Activated CD4-positive, alpha-beta T cell treated with anti-CD3 and anti-CD28 coated beads for 48 hours (primary cell): ENCODE data around the gene SARS1.

Experiments
- DNase-seq: peaks from one replicate; pipeline ENCODE4 v3.0.0-alpha.2; 2020

The SARS1 gene

DNA sequence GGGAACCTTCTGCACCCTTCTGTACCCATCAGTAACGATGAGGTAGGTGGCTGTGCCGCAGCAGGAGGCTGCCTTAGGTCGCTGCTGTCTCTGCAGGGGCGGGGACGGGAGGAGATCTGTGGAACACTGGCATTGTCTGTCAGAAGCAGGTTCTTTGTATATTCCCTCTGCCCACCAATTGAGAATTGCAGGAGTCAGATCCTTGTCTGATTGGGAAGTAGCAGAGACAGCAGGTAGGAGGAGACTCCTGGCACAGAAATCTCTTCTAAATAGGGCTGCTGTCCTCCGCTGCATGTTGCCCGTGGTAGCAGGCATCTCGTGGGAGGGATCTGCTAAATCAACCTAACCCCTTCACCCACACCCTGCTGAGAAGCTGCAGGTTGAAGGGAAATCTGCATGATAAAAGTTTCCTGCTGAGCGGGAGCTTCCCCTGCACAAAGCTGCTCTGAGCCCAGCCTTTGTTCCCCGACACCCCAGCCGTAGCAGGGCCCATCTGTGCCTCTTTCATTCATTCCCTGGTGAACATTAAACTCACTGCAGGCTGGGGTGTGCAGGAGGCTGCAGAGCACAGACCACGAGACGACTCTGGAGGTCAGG is 15.9 kb downstream of the SARS1 start:
- DNase-seq, result no peak

DNA sequence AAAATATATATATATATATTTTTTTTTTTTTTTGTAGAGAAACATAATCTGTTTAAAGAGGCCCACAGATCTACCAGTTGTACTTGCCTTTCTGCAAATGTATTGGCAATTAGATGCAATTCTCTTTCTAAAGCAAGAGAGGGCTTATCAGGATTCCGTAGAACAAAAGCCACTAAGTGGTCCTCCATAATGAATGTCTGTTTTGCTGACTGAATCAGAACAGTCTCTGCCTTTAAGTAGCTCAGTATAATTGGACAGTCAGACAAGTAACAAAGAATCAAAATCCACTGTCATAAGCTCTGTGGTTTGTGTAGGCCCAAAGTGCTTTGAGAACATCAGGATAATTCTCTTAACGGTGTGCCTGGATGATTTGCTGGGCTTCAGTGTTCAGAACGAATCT is 17.3 kb downstream of the SARS1 start:
- DNase-seq, result no peak

DNA sequence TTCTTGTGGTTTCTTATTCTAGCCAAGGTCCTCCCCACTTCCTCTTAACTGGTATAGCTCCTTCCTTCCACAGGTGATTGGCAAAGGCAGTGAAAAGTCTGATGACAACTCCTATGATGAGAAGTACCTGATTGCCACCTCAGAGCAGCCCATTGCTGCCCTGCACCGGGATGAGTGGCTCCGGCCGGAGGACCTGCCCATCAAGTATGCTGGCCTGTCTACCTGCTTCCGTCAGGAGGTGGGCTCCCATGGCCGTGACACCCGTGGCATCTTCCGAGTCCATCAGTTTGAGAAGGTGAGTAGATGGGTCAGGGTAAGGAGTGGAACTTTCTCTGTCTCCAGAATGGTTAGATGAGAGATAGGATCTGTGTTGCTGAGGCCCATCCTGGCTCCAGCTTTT is 21.4 kb downstream of the SARS1 start:
- DNase-seq, result no peak

DNA sequence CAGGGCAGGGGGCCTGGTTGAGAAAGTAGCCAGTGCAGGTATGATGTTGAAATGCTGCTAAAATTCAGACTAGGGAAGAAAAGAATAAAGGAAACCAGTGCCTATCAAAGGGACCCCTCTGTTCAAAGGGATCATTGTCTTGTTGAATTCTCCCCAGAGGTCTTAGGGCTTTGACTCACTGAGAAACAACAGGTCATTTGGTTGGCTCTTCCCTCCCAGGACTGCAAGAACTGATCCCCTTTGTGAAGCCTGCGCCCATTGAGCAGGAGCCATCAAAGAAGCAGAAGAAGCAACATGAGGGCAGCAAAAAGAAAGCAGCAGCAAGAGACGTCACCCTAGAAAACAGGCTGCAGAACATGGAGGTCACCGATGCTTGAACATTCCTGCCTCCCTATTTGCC is 23.8 kb downstream of the SARS1 start:
- DNase-seq, result no peak

DNA sequence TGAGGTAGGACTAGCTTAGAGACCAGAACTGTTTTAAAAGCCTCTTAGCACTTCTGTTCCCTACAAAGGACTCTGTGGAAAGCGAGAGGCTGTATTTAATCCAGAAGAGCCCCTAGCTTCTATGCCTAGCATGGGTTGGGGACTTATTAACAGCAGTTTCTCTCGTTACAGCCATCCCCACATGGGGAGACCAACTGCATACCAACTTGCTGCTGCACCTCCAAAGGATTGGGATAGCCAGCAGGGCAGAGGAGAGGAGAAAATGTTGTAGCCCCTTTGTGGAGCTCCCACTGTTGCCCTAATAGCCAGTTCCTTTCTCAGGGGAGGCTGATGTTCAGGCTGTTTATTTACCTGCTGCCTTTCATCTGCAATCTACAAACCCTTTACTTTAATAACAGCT is 24.7 kb downstream of the SARS1 start:
- no peak for DNase-seq

DNA sequence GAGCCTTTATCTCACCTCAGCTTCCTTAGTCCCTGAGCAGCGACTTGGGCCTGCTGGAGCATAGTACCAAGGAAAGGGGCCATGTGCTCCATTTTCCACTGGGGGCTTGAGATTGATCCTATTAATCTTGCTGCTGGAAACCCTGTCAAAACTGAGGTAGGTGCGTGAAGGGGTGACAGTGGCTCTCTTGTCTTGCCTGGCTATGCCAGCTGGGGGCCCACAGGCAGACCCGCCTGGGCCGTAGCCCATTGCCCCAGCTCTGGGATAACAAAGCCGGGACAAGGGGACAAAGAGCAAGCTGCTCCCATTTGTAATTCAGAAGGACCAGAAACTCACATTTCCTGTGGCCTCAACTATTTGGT is 25.3 kb downstream of the SARS1 start:
- no peak for DNase-seq

DNA sequence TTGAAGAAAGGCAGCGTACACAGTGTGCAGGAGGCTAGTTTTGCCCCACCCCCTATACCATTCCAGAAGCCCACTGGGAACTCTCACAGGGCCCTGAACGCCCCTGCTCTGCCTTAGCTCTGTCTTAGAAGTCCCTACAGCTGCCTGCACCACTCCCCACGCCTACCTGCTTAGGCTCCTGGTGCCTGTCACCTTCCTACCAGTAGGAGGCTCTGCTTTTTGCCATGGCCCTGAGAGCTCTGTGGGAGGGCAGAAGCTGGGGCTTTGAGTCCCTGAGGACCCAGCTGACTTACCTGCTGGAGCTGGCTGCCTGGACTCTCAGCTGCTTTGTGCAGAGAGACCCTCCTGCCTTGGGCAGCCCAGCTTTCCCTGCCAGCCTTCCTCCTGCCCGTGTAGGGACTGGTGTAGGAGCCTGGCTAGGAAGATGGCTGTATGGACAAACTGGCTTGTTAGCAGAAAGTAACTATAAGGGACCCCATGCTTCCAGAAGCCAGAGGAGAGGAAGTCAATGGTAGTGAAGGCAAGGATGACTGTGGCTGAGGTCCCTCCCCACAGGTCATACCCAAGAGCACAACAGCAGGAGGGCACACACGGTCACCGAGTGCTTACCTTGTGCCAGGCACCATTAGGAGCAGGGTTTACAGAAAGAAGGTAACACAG is 25.8 kb downstream of the SARS1 start:
- DNase-seq, result peak; percentile 55

DNA sequence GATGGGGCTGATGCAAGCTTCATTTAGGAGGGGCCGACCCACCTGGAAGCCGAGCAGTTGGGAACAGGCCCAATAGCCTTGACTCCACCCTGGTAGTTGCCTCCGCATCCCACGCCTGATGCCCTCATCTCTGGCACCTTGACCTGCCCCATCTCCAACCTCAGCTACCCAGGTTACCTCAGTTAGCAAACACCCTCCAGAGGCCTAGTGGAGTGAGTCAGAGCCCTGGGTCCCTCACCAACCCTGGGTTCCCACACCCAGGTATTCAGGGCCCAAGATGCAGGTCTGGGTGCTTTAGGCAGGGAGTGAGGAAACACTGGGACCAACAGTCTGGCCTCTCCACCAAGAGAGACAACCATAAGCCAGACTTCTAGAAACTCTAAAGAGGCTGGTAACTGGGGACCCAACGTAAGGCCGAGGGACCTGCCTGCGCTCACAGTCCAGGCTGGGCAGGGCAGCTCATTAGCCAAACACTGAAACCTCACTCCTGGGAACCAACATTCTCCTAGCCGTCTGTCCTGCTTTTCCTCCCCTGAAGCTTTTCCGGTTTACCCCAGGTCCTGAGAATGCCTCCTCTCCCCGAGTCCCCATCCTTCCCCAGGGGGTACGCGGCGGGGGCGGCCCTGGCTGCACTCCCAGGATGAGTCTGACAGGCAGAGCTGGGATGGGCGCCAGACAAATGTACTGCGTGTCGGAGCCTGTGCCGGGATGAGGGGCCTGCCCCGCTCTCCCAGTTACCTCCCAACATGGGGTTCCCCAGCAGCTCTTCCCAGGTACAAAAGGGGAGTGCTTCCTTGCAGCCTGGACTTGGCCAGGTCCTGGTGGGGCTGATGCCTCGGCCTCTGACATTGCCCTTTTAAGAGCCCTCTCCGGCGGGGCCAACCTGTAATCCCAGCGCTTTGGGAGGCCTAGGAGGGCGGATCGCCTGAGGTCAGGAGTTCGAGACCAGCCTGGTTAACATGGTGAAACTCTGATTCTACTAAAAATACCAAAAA is 26.7 kb downstream of the SARS1 start:
- DNase-seq, result peak; percentile 40

DNA sequence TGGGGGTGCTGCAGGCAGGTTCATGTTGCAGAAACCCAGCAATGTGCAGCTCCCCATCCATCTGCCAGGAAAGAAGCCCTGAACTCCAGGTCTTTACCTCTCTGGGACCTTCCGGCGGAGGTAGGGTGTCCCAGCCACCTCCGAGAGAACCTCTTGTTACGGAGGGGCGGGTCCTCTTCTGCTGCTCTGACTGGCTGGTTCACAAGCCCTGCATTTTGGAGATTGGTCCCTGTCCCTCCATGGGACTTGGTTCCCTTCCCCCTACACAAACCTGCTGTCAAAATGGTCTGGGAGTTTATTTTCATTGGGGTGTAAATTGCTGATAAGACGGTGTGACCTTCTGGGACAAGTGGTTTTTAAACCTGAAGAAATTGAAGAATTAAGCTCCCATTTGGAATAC is 27.6 kb downstream of the SARS1 start:
- no peak for DNase-seq

DNA sequence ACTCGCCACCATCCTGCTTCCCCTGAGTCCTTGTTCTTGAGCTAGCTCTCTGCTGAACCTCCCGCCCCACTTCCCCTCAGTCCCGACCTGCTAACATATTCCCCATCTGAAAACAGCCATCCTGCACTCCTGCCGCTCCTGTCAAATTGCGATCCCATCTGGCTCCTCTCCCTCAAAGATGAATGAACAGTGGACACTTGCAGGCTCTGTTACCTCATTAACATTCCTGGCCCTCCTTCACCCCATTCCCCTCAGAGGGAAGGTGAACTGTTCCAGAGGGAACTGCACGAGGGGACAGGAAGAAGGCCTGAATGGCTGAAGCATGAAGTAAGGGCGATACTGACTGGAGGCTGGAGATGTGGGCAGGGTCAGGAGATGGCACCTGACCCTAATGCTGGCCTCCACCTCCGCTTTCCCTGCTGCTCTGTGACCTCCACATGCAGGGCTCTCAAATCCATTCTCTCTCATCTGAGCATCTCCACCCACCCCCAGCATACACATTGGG is 28.2 kb downstream of the SARS1 start:
- DNase-seq, result no peak

DNA sequence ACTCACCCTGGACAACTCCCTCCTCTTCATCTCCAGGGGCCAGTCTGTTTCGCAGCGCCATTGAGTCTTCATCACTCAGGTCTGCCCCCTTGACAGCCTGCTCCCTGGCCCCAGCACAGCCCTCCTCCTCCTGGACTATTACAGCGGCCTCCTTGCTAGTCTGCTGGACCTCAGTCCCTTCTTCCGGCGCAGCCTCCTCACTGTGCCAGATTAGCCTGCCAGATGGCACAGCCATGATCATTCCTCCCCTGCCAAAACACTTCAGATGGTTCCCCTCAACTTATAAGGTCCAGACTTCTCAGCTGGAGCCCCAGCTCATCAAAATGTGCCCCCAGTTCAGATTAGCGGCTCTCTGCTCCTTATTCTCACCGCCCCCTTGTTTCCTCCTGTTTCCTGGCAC is 28.7 kb downstream of the SARS1 start:
- DNase-seq, result no peak

DNA sequence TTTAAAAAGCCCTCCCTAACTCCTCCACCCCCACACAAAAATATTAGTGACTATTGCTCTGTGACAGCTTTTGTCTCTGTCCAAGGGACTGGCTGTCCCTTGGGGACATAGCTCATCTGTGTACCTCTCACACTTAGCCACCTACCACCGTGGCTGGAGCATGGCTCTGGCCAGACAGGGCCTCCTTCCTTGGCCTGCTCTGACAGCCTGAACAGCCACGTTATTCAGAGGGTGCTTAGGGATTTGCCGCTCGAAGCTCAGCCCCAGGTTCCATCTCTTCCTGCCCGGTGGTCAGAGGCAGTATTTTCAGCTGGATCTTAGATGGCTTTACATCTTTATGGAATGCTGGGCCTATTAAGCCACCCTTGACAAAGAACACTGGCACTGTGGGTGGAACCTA is 29.5 kb downstream of the SARS1 start:
- DNase-seq, result no peak

DNA sequence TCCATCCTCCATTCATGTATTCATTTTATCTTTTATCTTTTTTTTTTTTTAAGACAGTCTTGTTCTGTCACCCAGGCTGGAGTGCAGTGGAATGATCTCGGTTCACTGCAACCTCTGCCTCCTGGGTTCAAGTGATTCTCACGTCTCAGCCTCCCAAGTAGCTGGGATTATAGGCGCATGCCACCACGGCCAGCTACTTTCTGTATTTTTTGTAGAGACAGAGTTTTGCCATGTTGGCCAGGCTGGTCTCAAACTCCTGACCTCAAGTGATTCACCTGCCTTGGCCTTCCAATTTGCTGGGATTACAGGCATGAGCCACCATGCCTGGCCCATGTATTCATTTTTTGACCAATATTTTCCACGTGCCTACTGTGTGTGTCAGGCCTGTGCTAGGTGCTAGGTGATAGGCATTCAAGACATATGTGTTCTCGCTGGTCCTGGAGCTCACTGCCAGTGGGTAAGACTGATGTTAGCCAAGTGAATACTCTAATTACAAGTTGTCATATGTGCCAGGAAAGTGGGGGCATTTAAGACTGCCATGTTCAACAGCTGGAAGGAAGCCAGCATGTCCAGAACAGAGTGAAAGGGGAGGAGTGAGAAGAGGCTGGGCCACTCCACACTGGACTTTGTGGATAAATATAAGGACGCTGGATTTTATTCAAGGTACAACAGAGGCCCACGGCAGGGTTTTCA is 30.3 kb downstream of the SARS1 start:
- no peak for DNase-seq

DNA sequence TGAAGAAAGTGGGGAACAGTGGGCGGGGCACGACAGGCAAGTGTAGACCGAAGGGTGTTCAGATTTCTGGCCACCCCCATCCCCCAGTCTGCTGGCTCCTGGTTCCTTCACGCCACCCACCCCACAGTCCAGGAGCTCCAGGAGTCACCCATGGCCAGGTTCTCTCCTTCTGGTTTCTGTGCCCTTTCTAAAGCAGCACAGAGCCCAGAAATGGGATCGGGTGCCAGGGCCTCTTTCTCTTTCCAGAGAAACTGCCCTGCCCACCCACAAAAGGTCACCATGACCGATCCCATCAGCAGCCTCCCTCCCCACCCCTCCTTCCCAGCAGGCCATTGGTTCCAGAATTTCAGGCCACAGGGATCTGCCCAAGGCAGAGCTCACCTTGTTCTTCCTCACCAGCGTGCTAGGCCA is 32.4 kb downstream of the SARS1 start:
- no peak for DNase-seq

DNA sequence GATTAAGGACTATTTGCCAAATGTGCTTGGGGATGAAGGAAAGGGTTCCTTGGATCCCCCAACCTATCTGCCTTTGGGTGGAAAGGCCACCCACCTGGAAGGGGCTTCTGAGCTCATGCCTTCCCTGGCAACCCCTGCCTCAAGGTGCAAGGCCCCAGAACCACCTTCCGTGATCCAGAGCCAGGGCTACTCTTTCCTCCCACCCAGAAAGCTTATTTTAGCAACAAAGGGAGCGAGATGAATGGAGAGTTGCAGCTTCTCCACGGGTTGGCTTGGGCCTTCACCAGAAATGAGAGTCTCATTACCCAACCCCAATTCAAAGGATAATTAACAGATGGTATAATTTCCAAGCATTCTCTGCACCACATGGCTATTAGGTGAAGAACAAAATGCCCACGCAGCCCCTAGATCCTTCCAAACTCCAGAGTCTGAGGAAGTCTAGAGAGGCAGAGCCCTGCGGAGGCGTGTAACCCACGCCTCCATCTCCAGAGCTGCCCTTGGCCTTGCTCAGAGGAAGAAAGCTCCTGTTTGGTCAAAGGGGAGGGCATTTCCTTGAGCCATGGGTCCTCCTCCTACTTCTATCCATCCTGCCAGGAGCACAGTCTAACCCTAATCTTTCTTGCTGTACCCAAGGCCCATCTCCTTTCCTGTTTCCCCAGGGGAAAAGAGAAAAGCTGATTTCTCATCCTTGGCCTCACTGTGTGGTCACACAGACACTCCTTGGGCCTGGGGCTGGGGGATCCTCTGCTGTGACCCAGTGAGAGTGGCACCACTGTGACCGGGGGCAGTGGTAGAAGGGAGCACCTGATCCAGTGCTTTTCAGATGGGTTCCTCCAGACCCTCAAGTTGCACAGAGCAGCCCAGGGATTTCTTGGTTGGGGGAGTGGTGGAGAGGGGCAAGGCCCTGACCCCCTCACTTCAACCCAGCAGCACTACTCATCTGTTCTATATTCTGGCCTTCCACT is 34.0 kb downstream of the SARS1 start:
- DNase-seq, result no peak

DNA sequence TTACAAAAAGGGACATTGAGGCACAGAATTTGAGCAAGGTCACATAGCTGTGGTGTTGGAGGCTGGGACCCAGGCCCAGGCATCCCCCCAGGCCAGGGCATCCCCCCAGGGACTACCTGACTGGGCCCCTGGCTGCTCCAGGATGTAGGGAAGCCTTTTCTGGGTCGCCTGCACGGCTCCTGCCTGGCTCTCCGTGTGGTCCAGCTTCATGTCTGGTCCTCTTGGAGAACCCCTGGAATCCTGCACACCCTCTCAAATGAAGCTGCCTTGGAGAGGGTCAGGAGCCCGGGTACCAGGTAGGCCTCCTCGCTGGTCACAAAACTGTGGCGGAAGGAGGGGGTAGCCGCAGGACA is 34.7 kb downstream of the SARS1 start:
- DNase-seq, result no peak

DNA sequence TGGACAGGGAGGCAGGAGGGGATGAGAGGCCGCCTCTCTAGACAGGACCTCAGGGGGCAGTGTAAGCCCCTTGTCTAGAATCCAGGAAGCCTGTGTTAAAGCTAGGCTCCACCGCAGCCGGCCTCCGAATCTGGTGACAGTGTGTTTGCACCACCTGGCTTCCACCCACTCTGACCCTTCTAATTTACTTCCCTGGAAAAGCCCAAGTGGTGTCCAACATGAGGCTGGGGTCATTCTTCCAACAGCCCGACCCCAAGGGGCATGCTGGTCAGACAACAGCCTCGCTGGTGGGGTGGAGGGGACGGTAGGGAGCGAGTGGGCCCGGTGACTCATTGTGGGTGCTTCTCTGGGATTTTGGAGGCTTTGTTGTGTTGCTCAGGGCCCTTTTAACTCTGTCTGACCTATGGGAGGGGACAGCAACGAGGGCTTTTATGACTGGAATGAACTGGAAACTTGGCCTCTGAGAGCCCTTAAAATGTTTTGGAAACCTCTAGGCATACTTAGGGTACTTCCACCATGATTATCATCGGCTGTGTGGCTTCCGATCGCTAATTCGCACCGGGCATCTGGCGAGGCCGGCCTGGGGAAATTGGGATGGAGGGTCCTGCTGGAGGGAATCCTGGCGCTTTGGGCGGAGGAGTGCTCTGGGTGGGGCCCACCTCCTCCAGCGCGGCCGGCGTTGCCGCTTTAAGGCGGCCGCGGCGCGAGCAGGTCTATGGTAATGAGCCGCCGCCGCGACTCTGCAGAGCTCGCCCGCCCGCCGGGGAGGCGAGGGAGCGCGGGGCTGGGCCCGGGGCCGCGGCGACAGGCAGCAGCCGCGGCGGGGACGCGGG is 35.3 kb downstream of the SARS1 start, which contains the start of gene CELSR2:
Gene CELSR2 (plus strand): TSS at position 743 of the 833 bp plus-strand sequence. CDS start 541 bp downstream, outside the sequence.
- DNase-seq, result peak; percentile 68

DNA sequence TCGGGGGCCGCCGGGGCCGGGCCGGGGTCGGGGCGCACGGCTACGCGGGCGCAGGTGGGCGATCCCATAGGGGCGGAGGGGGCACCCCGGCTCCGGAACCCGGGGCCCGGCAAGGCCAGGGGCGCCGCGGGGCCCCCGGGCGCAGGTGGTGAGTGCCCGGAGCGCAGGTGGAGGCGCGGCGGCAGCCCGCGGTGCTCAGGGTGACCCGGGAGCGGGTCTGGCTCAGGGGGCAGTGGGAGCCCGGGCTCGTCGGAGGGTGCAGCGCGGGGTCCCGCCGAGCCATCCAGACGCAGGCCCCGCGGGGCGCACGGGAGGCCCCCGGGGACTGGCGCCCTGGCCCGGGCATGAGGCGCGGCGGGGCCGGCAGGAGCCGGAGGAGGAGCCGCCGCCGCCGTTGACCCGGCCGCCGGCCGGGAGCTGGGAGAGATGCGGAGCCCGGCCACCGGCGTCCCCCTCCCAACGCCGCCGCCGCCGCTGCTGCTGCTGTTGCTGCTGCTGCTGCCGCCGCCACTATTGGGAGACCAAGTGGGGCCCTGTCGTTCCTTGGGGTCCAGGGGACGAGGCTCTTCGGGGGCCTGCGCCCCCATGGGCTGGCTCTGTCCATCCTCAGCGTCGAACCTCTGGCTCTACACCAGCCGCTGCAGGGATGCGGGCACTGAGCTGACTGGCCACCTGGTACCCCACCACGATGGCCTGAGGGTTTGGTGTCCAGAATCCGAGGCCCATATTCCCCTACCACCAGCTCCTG is 36.1 kb downstream of the SARS1 start:
- DNase-seq, result no peak

DNA sequence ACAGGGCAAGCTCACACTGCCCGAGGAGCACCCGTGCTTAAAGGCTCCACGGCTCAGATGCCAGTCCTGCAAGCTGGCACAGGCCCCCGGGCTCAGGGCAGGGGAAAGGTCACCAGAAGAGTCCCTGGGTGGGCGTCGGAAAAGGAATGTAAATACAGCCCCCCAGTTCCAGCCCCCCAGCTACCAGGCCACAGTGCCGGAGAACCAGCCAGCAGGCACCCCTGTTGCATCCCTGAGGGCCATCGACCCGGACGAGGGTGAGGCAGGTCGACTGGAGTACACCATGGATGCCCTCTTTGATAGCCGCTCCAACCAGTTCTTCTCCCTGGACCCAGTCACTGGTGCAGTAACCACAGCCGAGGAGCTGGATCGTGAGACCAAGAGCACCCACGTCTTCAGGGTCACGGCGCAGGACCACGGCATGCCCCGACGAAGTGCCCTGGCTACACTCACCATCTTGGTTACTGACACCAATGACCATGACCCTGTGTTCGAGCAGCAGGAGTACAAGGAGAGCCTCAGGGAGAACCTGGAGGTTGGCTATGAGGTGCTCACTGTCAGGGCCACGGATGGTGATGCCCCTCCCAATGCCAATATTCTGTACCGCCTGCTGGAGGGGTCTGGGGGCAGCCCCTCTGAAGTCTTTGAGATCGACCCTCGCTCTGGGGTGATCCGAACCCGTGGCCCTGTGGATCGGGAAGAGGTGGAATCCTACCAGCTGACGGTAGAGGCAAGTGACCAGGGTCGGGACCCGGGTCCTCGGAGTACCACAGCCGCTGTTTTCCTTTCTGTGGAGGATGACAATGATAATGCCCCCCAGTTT is 36.9 kb downstream of the SARS1 start:
- DNase-seq, result no peak
